A673 (cell line): ENCODE measurements around the gene EFCAB8.

ENCODE experiments used
- CTCF ChIP-seq: fragments of 300-800, 200-600 bp; sonication (generic); conservative IDR thresholded peaks from 2 replicates; pipeline ENCODE4 v1.5.1; 2017; ENCODE audit warnings: low read depth, mild to moderate bottlenecking, antibody characterized with exemption, low read length, moderate library complexity, mixed read lengths
- EZH2 ChIP-seq: fragments of 200-600 bp; sonication (generic); IDR thresholded peaks from 2 replicates; pipeline ENCODE4 v1.6.1; 2017; ENCODE audit warnings: borderline replicate concordance, low read depth, mild to moderate bottlenecking, mixed read lengths, antibody characterized with exemption, low read length; ENCODE audit not compliant: poor library complexity, severe bottlenecking

- TF ChIP-seq CTCF = no peak
- no peak for TF ChIP-seq EZH2
These were observed 36.1 kb downstream of the EFCAB8 start for GRCh38 chr20:32894711-32895355.
